SIG-M5 treated with dmso at 0.1 percent for 504 hours (cell line): ENCODE data around the gene ATP6V1G3.
"Not testable (repeated sequence)": the region's sequence is repeated elsewhere in the genome, so short reads cannot be mapped to it uniquely, and the experiment has no call there.

ENCODE experiments used
- DNase-seq: peaks from one replicate; lab custom pipeline; 2025; ENCODE audit not compliant: unreplicated experiment; lab: John Stamatoyannopoulos, UW

ATP6V1G3 gene

GRCh38 chr1:198540580-198540979 is at the start of gene ATP6V1G3:
TSS of gene ATP6V1G3 (minus strand) at chr1:198540680. CDS start at chr1:198540650, 30 bp downstream.
- DNase-seq, result no peak

GRCh38 chr1:198588845-198589244 is 48.4 kb upstream of the ATP6V1G3 start:
- DNase-seq, result no peak

- no peak for DNase-seq
Measured at GRCh38 chr1:198584163-198584562, 43.7 kb upstream of the ATP6V1G3 start.

- not testable (repeated sequence) for DNase-seq
Measured at GRCh38 chr1:198583209-198583802, 42.8 kb upstream of the ATP6V1G3 start.

- DNase-seq, result no peak
Measured at GRCh38 chr1:198577444-198577843, 37.0 kb upstream of the ATP6V1G3 start.

- peak; percentile 75 for DNase-seq
Measured at GRCh38 chr1:198575798-198576641, 35.5 kb upstream of the ATP6V1G3 start.

GRCh38 chr1:198575292-198575691 is 34.8 kb upstream of the ATP6V1G3 start:
- DNase-seq, result no peak

- DNase-seq, result no peak
Measured at GRCh38 chr1:198574325-198574724, 33.8 kb upstream of the ATP6V1G3 start.

GRCh38 chr1:198564716-198565115 is 24.2 kb upstream of the ATP6V1G3 start:
- DNase-seq, result no peak

GRCh38 chr1:198564157-198564556 is 23.7 kb upstream of the ATP6V1G3 start:
- no peak for DNase-seq

- peak; percentile 8 for DNase-seq
Measured at GRCh38 chr1:198563583-198563982, 23.1 kb upstream of the ATP6V1G3 start.

- DNase-seq, result no peak
Measured at GRCh38 chr1:198560161-198560560, 19.7 kb upstream of the ATP6V1G3 start.

GRCh38 chr1:198559362-198559761 is 18.9 kb upstream of the ATP6V1G3 start:
- no peak for DNase-seq

- DNase-seq, result no peak
Measured at GRCh38 chr1:198558402-198558801, 17.9 kb upstream of the ATP6V1G3 start.

GRCh38 chr1:198556971-198557370 is 16.5 kb upstream of the ATP6V1G3 start:
- peak; percentile 88 for DNase-seq

GRCh38 chr1:198552668-198553416 is 12.4 kb upstream of the ATP6V1G3 start:
- DNase-seq, result no peak

- no peak for DNase-seq
Measured at GRCh38 chr1:198550941-198551524, 10.6 kb upstream of the ATP6V1G3 start.

GRCh38 chr1:198549866-198550265 is 9.4 kb upstream of the ATP6V1G3 start:
- no peak for DNase-seq

- DNase-seq, result no peak
Measured at GRCh38 chr1:198548890-198549289, 8.4 kb upstream of the ATP6V1G3 start.

- no peak for DNase-seq
Measured at GRCh38 chr1:198545156-198545555, 4.7 kb upstream of the ATP6V1G3 start.

- DNase-seq, result no peak
Measured at GRCh38 chr1:198544265-198544664, 3.8 kb upstream of the ATP6V1G3 start.
